ENCODE measurements around the gene IPCEF1.
"Not testable (repeated sequence)": the region's sequence is repeated elsewhere in the genome, so short reads cannot be mapped to it uniquely, and the experiment has no call there.

IPCEF1 gene

GRCh38 chr6:154329350-154330170, 27.0 kb downstream of the IPCEF1 start:
- DNase-seq, result no peak

GRCh38 chr6:154327313-154327712, 29.3 kb downstream of the IPCEF1 start:
- not testable (repeated sequence) for DNase-seq

GRCh38 chr6:154325142-154325541, 31.5 kb downstream of the IPCEF1 start:
- DNase-seq, result no peak

GRCh38 chr6:154320181-154320580, 36.4 kb downstream of the IPCEF1 start:
- DNase-seq, result no peak

- DNase-seq, result no peak
Observed at GRCh38 chr6:154319231-154319858, 37.3 kb downstream of the IPCEF1 start.

- no peak for DNase-seq
Observed at GRCh38 chr6:154318721-154319120, 37.9 kb downstream of the IPCEF1 start.

GRCh38 chr6:154316131-154316530, 40.5 kb downstream of the IPCEF1 start:
- DNase-seq, result no peak

GRCh38 chr6:154314084-154314483, 42.5 kb downstream of the IPCEF1 start:
- no peak for DNase-seq

- no peak for DNase-seq
Observed at GRCh38 chr6:154308986-154309385, 47.6 kb downstream of the IPCEF1 start.

- DNase-seq, result no peak
Observed at GRCh38 chr6:154307696-154308425, 48.7 kb downstream of the IPCEF1 start.

- not testable (repeated sequence) for DNase-seq
Observed at GRCh38 chr6:154307147-154307546, 49.5 kb downstream of the IPCEF1 start.

GRCh38 chr6:154306696-154307095, 49.9 kb downstream of the IPCEF1 start:
- DNase-seq, result no peak

GRCh38 chr6:154304191-154304590, 52.4 kb downstream of the IPCEF1 start:
- DNase-seq, result no peak

GRCh38 chr6:154303642-154304041, 53.0 kb downstream of the IPCEF1 start:
- DNase-seq, result not testable (repeated sequence)

GRCh38 chr6:154301839-154302752, 54.5 kb downstream of the IPCEF1 start:
- DNase-seq, result no peak

GRCh38 chr6:154301086-154301625, 55.4 kb downstream of the IPCEF1 start:
- no peak for DNase-seq

- DNase-seq, result no peak
Observed at GRCh38 chr6:154298297-154298696, 58.3 kb downstream of the IPCEF1 start.

- no peak for DNase-seq
Observed at GRCh38 chr6:154297721-154298120, 58.9 kb downstream of the IPCEF1 start.

- DNase-seq, result no peak
Observed at GRCh38 chr6:154297210-154297609, 59.4 kb downstream of the IPCEF1 start.

GRCh38 chr6:154295733-154296132, 60.9 kb downstream of the IPCEF1 start:
- no peak for DNase-seq

GRCh38 chr6:154292855-154293519, 63.6 kb downstream of the IPCEF1 start:
- no peak for DNase-seq

- no peak for DNase-seq
Observed at GRCh38 chr6:154292066-154292465, 64.5 kb downstream of the IPCEF1 start.
